Fibroblast of lung (primary cell): ENCODE results near the gene HIPK2. TPM values are rescaled to one million over a fixed set of nuclear protein-coding genes. Genes with fewer than 3 reads are reported as not detected.

Experiments
- DNase-seq, 2 donors: peaks; one replicate each; pipeline versions ENCODE4 v3.0.0 to v3.0.0-alpha.2; 2010; ENCODE audit warnings: low read depth in 2 of 2
- H2AFZ ChIP-seq: 2 replicates; pipeline ENCODE4 v1.5.1; 2012; ENCODE audit warnings: low read length, control low read depth, inconsistent platforms
- H3K27ac ChIP-seq: 2 replicates; pipeline ENCODE4 v1.5.1; 2011; ENCODE audit warnings: low read length, control low read depth; ENCODE audit not compliant: insufficient read depth
- H3K27me3 ChIP-seq: 2 replicates; pipeline ENCODE4 v1.5.1; 2011; ENCODE audit warnings: mild to moderate bottlenecking, low read length; ENCODE audit not compliant: control insufficient read depth, insufficient read depth
- H3K36me3 ChIP-seq: 2 replicates; pipeline ENCODE4 v1.5.1; 2011; ENCODE audit warnings: low read length; ENCODE audit not compliant: control insufficient read depth, insufficient read depth
- H3K4me1 ChIP-seq: 2 replicates; pipeline ENCODE4 v1.5.1; 2011; ENCODE audit warnings: low read length; ENCODE audit not compliant: control insufficient read depth, insufficient read depth; ENCODE audit errors: extremely low read depth
- H3K4me2 ChIP-seq: 2 replicates; pipeline ENCODE4 v1.5.1; 2011; ENCODE audit warnings: low read length, control low read depth; ENCODE audit not compliant: insufficient read depth; ENCODE audit errors: extremely low read depth
- H3K4me3 ChIP-seq, 4 experiments: fragments of 200-600 bp in 1 of 4; sonication (generic) in 1 of 4; replicated peaks in 1 of 4; 2 replicates each; pipeline ENCODE4 v1.5.1; 2011 to 2016; ENCODE audit warnings: low read length in 4 of 4, low read depth in 3 of 4, mild to moderate bottlenecking in 3 of 4, control low read depth in 2 of 4, inconsistent platforms in 1 of 4, mixed read lengths in 1 of 4; ENCODE audit not compliant: insufficient read depth in 1 of 4; ENCODE audit errors: control extremely low read depth in 1 of 4
- H3K79me2 ChIP-seq: 2 replicates; pipeline ENCODE4 v1.5.1; 2012; ENCODE audit warnings: mild to moderate bottlenecking, low read length, inconsistent platforms; ENCODE audit not compliant: control insufficient read depth, insufficient read depth
- H3K9ac ChIP-seq: 2 replicates; pipeline ENCODE4 v1.5.1; 2011; ENCODE audit warnings: mild to moderate bottlenecking, low read length, control low read depth; ENCODE audit not compliant: insufficient read depth
- H3K9me3 ChIP-seq: 2 replicates; pipeline ENCODE4 v1.5.1; 2012; ENCODE audit warnings: low read depth, low read length; ENCODE audit not compliant: control insufficient read depth, insufficient read depth
- H4K20me1 ChIP-seq: 2 replicates; pipeline ENCODE4 v1.5.1; 2011; ENCODE audit warnings: low read length; ENCODE audit not compliant: control insufficient read depth, insufficient read depth; ENCODE audit errors: extremely low read depth
- EZH2 ChIP-seq: IDR thresholded peaks from 2 replicates; pipeline ENCODE4 v1.5.1; 2012; ENCODE audit warnings: low read length, control low read depth, mild to moderate bottlenecking; ENCODE audit errors: missing control alignments
- polyA plus RNA-seq, 2 donors: library from polyadenylated mRNA; depleted of rRNA in 1 of 2; stranded (reverse) in 1 of 2; unstranded in 1 of 2; fragments of >200 nt; gene quantifications; 2 replicates each; pipeline ENCODE4 v1.2.1, GENCODE V29; 2011 to 2012; ENCODE audit warnings: missing spikeins in 1 of 2
- total RNA-seq: library from RNA; depleted of rRNA; stranded (reverse); fragments of >200 nt; gene quantifications from 2 replicates; pipeline ENCODE4 v1.2.1, GENCODE V29; 2014
- TF ChIP-seq, protein P1 (sequence below), 2 donors: IDR thresholded peaks in 1 of 2; conservative IDR thresholded peaks in 1 of 2; 1 replicate in 1 of 2; 2 replicates in 1 of 2; pipeline ENCODE4 v1.5.1; 2011 to 2012; ENCODE audit warnings: low read length in 2 of 2, control low read depth in 1 of 2, inconsistent platforms in 1 of 2, low read depth in 1 of 2, mild to moderate bottlenecking in 1 of 2

Gene HIPK2
- total and polyA plus RNA-seq, 2 donors (not counting 1 experiment from before 2014, with no cell fraction given) = 10.1 to 11.1 TPM

DNA sequence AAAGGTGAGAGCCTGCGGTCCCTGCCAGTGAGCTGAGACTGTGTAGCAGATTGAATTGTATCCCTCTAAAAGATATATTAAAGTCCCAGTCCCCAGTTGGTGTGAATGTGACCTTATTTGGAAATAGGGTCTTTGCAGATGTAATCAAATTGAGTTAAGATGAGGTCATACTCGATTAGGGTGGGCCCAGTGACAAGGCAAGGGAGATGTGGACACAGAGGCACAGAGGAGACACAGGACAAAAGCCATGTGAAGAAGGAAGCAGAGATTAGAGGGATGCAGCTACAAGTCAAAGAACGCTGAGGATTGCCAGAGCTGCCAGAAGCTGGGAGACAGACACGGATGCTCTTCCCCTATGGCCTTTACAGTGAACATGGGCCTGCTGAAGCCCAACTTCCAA, 150.0 kb downstream of the HIPK2 start:
- no peak for TF ChIP-seq EZH2
- TF ChIP-seq, protein P1, sequence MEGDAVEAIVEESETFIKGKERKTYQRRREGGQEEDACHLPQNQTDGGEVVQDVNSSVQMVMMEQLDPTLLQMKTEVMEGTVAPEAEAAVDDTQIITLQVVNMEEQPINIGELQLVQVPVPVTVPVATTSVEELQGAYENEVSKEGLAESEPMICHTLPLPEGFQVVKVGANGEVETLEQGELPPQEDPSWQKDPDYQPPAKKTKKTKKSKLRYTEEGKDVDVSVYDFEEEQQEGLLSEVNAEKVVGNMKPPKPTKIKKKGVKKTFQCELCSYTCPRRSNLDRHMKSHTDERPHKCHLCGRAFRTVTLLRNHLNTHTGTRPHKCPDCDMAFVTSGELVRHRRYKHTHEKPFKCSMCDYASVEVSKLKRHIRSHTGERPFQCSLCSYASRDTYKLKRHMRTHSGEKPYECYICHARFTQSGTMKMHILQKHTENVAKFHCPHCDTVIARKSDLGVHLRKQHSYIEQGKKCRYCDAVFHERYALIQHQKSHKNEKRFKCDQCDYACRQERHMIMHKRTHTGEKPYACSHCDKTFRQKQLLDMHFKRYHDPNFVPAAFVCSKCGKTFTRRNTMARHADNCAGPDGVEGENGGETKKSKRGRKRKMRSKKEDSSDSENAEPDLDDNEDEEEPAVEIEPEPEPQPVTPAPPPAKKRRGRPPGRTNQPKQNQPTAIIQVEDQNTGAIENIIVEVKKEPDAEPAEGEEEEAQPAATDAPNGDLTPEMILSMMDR (conservative IDR thresholded peaks at IDR 0.05 in 1 of 2, IDR thresholded peaks at IDR 0.05 in 1 of 2; ENCODE audit: low read depth in 1 of 2, low read length in 2 of 2) = no peak
- Histone ChIP-seq H3K27ac (no peak overlapping the region), H3K4me3 (no peak overlapping the region), H3K9ac (no peak overlapping the region), H3K36me3 (peaks cover 9% of the 10 kb centered on the region), H3K4me1 (no peaks in the 10 kb centered on the region), H4K20me1 (no peaks in the 10 kb centered on the region), H3K27me3 (no peaks in the 10 kb centered on the region), H2AFZ (no peak overlapping the region), H3K4me2 (no peak overlapping the region), H3K79me2 (no peaks in the 10 kb centered on the region), H3K9me3 (no peaks in the 10 kb centered on the region)
- DNase-seq = no peak

DNA sequence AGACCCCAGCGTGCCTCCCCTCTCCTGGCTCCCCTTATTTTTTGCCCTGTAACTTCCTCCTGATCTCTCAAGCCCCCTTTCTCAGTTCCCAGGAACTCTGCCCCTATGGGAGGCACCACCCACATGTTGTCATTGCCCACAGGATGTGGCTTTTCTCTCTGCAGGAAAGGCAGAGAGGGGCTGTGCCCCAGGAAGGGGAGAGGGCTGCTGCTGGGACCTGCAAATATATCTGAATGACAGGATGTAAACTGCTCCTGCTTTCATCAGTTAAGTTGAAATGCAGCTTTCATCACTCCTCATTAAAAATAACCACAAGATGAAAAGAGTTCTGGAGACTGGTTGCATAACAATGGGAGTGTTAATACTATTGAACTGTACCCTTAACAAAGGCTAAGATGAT, 151.0 kb downstream of the HIPK2 start:
- no peaks in the 10 kb centered on the region for H4K20me1 ChIP-seq
- no peak overlapping the region for H3K27ac ChIP-seq
- TF ChIP-seq, protein P1 (conservative IDR thresholded peaks at IDR 0.05 in 1 of 2, IDR thresholded peaks at IDR 0.05 in 1 of 2; ENCODE audit: low read depth in 1 of 2, low read length in 2 of 2) = no peak
- no peak for TF ChIP-seq EZH2
- no peak overlapping the region for H3K9ac ChIP-seq
- DNase-seq = no peak
- peaks cover 10% of the 10 kb centered on the region for H3K36me3 ChIP-seq
- no peaks in the 10 kb centered on the region for H3K27me3 ChIP-seq
- H3K9me3 ChIP-seq = no peaks in the 10 kb centered on the region
- no peaks in the 10 kb centered on the region for H3K4me1 ChIP-seq
- no peaks in the 10 kb centered on the region for H3K79me2 ChIP-seq
- H2AFZ ChIP-seq = no peak overlapping the region
- H3K4me3 ChIP-seq = no peak overlapping the region
- no peak overlapping the region for H3K4me2 ChIP-seq

DNA sequence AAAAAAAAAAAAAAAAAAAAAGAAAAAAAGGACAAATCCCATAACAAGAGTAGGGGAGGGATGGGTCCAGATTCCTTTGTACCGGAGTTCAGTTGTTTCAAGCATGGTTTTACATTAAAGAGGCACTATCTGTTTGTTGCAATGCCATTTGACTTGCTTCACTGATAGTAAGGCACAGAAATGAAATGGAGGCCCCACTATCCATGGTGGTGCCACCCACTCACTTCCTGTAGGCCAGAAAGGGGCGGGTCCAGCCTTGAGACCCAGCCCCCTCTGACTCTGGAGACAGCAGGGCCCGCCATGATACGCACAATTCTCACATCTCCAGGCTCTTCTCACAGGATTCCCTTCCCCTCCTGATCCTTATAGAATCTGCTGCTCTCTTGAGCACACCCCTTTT, 154.3 kb downstream of the HIPK2 start:
- Histone ChIP-seq H3K79me2 (no peaks in the 10 kb centered on the region), H3K27me3 (no peaks in the 10 kb centered on the region), H3K9ac (no peak overlapping the region), H3K4me1 (peaks cover 9% of the 10 kb centered on the region), H2AFZ (no peak overlapping the region), H3K27ac (no peak overlapping the region), H3K4me2 (no peak overlapping the region), H3K9me3 (no peaks in the 10 kb centered on the region), H3K36me3 (peaks cover 7% of the 10 kb centered on the region), H3K4me3 (no peak overlapping the region), H4K20me1 (no peaks in the 10 kb centered on the region)
- no peak for DNase-seq
- TF ChIP-seq, protein P1 (conservative IDR thresholded peaks at IDR 0.05 in 1 of 2, IDR thresholded peaks at IDR 0.05 in 1 of 2; ENCODE audit: low read depth in 1 of 2, low read length in 2 of 2) = no peak
- TF ChIP-seq EZH2 = no peak
